HG02870 (cell line): ENCODE results near the gene SLC5A5.
"Not testable (repeated sequence)": the region's sequence is repeated elsewhere in the genome, so short reads cannot be mapped to it uniquely, and the experiment has no call there.

Source experiments
- ATAC-seq: cut with Tn5 transposase; IDR thresholded peaks from one replicate; pipeline ENCODE4 v1.9.1; 2021; ENCODE audit warnings: mild to moderate bottlenecking, moderate library complexity; ENCODE audit not compliant: unreplicated experiment

The SLC5A5 gene

GRCh38 chr19:17869114-17869608, 2.6 kb upstream of the SLC5A5 start:
- ATAC-seq, result no peak

DNA sequence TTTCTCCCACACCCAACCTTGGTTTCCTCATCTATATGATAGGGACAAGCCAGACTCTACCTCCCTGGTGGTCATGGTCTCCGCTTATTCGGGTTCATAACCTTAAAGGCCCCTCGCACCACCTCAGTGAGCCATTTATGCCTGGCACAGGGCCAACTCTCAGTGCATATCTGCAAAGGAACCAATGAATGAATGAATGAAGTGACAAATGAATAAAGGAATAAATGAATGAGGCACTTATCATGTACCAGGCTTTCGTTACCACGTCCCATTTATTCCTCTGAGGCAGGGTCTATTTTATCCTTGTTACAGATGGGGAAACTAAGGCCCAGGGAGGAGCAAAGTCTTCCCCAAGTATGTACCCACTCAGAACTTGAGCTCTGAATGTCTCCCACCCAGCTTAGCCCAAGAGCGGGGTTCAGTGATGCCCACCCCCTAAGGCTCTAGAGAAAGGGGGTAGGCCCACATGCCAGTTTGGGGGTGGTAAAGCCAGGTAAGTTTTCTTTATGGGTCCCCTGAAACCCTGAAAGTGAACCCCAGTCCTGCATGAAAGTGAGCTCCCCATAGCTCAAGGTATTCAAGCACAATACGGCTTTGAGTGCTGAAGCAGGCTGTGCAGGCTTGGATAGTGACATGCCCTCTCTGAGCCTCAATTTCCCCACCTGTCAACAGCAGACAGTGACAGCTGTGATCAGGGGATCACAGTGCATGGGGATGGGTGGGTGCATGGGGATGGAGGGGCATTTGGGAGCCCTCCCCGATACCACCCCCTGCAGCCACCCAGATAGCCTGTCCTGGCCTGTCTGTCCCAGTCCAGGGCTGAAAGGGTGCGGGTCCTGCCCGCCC, 490 bp upstream of the SLC5A5 start:
- ATAC-seq, result no peak

DNA sequence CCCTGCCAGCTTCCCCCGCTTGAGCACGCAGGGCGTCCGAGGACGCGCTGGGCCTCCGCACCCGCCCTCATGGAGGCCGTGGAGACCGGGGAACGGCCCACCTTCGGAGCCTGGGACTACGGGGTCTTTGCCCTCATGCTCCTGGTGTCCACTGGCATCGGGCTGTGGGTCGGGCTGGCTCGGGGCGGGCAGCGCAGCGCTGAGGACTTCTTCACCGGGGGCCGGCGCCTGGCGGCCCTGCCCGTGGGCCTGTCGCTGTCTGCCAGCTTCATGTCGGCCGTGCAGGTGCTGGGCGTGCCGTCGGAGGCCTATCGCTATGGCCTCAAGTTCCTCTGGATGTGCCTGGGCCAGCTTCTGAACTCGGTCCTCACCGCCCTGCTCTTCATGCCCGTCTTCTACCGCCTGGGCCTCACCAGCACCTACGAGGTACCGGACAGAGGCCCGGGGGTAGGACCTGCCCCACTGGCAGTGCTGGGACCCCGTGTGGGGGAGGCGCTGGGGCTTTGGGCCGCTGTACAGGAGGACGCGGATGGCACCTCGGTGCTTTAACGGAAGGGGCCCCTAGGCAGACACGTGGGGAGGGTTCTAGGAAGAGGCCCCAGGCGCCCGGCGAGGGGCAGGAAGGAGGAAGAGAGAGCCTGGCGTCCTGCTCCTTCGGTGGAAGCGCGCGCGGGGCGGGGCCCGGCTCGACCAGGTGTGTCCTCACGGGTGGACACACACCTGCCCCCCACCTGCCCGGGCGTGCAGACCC, 681 bp downstream of the SLC5A5 start:
- no peak for ATAC-seq

GRCh38 chr19:17873786-17874757, 2.3 kb downstream of the SLC5A5 start:
- ATAC-seq, result no peak

DNA sequence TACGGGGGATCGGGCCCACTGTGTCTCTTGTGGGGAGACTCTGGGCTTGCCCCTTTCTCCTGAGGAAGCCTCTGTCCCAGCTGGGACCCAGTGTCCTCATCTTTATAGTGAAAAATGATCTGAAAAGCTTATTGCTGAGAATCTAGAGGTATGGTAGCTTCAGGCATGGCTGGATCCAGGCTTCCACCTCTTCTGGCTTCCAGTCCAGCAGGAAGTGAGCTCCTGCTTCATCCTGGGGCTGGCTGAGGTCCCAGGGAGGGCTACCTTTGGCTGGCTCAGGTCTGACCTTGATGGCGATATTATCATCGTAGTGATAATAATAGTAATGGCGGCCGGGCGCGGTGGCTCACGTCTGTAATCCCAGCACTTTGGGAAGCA, 3.0 kb downstream of the SLC5A5 start:
- ATAC-seq, result no peak

- no peak for ATAC-seq
These were observed 6.0 kb downstream of the SLC5A5 start for GRCh38 chr19:17877696-17878095.

DNA sequence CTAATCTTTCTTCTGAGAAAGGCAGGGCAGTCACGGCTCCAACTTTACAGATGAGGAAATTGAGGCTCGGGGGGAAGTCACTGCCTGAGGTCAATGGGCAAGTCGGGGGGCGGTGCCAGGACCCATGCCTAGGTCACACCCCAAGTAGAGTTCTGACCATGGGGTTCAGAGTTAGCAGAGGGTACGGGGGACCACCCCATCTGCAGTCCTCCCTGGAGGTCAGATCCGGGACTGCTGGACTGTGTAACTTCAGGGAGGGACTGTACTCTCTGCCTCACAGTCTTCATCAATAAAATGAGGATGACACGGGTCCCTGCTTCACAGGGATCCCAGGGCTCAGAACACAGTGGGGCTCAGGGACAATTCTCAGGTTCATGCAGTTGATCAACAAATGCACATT, 7.7 kb downstream of the SLC5A5 start:
- ATAC-seq, result no peak

- ATAC-seq, result no peak
These were observed 10.0 kb downstream of the SLC5A5 start for GRCh38 chr19:17881701-17882100.

DNA sequence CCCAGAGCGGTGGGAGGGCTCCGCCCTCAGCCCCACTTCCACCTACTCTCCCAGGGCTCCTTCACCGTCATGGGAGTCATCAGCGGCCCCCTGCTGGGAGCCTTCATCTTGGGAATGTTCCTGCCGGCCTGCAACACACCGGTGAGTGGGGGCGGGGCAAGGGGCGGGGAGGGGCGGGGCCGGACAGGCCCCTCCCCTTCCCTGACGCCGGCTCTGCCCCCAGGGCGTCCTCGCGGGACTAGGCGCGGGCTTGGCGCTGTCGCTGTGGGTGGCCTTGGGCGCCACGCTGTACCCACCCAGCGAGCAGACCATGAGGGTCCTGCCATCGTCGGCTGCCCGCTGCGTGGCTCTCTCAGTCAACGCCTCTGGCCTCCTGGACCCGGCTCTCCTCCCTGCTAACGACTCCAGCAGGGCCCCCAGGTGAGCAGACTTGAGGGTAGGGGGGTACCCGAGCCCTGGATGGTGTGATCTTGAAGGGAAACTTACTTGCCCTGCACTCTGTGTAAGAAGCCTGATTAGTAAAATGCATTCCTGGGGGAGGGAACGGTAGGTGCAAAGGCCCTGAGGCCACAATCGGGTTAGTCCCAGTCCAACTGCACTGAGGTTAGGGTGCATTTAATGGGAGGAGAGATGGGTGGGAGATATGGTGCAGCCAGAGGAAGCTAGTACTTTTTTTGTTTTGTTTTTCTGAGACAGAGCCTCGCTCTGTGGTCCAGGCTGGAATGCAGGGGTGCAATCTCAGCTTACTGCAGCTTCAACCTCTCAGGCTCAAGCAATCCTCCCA, 12.1 kb downstream of the SLC5A5 start:
- no peak for ATAC-seq

DNA sequence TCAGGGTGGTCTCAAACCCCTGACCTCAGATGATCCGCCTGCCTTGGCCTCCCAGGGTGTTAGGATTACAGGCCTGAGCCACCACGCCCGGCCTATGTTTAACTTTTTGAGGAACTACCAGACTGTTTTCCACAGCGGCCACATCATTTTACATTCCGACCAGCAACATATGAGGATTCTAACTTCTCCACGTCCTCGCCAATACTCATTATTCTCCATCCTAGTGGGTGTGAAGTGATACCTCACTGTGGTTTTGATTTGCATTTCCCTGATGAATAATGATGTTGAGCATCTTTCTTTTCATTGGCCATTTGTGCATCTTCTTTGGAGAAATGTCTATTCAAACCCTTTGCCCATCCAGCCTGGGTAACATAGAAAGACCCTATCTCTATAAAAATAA, 14.8 kb downstream of the SLC5A5 start:
- no peak for ATAC-seq

GRCh38 chr19:17887221-17887620, 15.5 kb downstream of the SLC5A5 start:
- not testable (repeated sequence) for ATAC-seq

DNA sequence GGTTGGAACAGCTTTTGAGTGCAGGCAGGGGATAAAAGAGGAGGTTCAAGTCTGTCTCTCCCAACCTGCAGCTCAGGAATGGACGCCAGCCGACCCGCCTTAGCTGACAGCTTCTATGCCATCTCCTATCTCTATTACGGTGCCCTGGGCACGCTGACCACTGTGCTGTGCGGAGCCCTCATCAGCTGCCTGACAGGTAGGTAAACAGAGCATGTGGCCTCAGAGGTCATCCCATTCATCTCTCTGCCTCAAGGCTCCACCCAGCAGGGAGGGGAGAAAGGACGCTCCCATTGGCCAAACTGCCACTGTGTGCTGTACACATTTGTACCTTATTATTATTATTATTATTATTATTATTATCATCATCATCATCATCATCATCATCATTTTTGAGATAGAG, 16.5 kb downstream of the SLC5A5 start:
- no peak for ATAC-seq

DNA sequence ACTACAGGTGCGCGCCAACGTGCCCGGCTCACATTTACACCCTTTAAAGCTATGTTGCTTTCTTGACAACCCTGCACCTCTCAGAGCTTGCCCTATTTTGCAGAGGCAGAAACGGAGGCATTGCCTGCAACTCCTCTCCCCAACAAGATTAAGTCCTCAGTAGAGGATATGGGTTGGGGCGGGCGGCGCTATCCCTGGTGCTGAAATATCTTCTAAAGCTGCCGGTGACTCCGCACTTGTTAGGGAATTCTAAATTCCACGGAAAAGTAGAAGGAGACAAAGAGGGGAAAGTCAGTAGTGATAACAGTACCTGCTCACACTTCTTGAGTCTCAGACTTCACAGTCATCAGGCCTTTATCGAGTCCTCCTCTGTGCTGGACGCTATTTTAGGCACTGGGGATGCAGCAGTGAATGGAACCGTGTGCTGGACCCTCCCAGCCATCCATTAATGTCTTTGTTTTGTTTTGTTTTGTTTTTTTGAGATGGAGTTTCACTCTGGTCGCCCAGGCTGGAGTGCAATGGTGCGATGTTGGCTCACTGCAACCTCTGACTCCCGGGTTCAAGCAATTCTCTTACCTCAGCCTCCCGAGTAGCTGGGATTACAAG, 18.0 kb downstream of the SLC5A5 start:
- no peak for ATAC-seq

GRCh38 chr19:17893766-17894165, 22.0 kb downstream of the SLC5A5 start:
- no peak for ATAC-seq

- ATAC-seq, result no peak
These were observed 31.0 kb downstream of the SLC5A5 start for GRCh38 chr19:17902701-17903100.

DNA sequence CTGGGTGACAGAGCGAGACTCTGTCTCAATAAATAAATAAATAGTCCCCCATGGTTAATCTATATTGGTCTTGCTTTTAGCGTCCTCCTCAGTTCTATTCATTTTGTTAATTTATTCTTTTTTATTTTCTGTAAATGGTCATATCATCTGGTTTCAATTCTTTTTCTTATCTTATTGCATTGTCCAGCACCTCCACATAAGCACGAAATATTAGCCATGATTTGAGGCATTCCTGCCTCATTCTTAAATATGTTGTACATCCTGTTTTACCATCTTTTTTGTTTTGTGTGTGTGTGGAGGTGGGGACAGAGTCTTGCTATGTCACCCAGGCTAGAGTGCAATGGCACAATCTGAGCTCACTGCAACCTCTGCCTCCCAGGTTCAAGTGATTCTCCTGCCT, 36.5 kb downstream of the SLC5A5 start:
- no peak for ATAC-seq

- ATAC-seq, result no peak
These were observed 37.4 kb downstream of the SLC5A5 start for GRCh38 chr19:17909003-17909732.

DNA sequence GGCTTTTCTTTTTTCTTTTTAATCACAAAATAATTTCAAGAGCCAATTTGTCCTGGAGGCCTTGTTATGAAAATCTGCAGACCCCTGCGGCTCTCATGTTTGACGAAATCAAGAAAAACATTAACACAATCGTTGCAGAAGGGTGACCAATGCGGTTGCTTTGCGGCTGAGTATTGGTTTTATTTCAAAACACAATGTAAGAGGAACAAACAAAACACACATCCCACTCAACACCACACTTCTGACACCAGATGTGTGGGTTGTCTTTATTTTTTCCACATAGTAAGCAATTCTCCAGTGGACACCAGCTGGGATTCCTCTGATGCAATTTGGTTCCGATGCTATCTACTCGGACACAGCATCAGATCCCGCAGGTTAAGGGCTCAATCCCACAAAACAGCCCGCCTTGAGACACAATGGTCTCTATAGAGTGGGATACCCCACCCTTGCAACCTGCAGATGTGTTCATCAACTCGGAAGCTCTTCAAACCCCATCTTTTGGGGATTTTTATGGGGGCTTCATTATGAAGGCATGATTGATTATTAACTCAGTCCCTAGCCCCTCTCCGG, 39.1 kb downstream of the SLC5A5 start:
- no peak for ATAC-seq
